Body of pancreas (tissue), 4 donors: Measurements from ENCODE around the gene AREG. TPM values are rescaled to one million over a fixed set of nuclear protein-coding genes. Genes with fewer than 3 reads are reported as not detected.

Experiments used
- ATAC-seq: fragments of 150-250 bp; one replicate; pipeline ENCODE4 v1.9.1; 2016
- DNase-seq, 4 donors: peaks; one replicate each; pipeline ENCODE4 v3.0.0-alpha.2; 2019
- H3K27ac ChIP-seq, 4 donors: fragments of 200-600 bp; sonication (generic); 1 replicate in 3 of 4; 2 replicates in 1 of 4; pipeline versions ENCODE4 v1.5.1 to v1.6.1; 2016 to 2019; ENCODE audit warnings: mild to moderate bottlenecking in 1 of 4, mixed read lengths in 1 of 4, moderate library complexity in 1 of 4
- H3K27me3 ChIP-seq, 2 donors: fragments of 200-600 bp; sonication (generic); one replicate each; pipeline ENCODE4 v1.6.0; 2016; ENCODE audit warnings: mild to moderate bottlenecking in 1 of 2
- H3K36me3 ChIP-seq, 2 donors: fragments of 200-600 bp; sonication (generic); replicated peaks in 1 of 2; 2 replicates each; pipeline ENCODE4 v1.5.1; 2016; ENCODE audit warnings: low read depth in 2 of 2; ENCODE audit not compliant: insufficient read depth in 1 of 2
- H3K4me1 ChIP-seq: fragments of 200-600 bp; sonication (generic); one replicate; pipeline ENCODE4 v1.6.0; 2016
- H3K4me3 ChIP-seq, 2 donors: fragments of 200-600 bp; sonication (generic); 1 replicate in 1 of 2; 2 replicates in 1 of 2; pipeline ENCODE4 v1.5.1; 2016 to 2019
- H3K9me3 ChIP-seq, 3 donors: fragments of 200-600 bp; sonication (generic); 1 replicate in 2 of 3; 2 replicates in 1 of 3; pipeline ENCODE4 v1.5.1; 2016
- POLR2A ChIP-seq, 3 donors: fragments of 450-650 bp; IDR thresholded peaks; one replicate each; pipeline ENCODE4 v1.6.1; 2016; ENCODE audit warnings: antibody characterized with exemption in 3 of 3, mild to moderate bottlenecking in 2 of 3
- WGBS, 2 donors: methylation state at CpG; one replicate each; pipeline ENCODE4 v1.1.5; 2017; 5-methylcytosine and 5-hydroxymethylcytosine counted together
- intact Hi-C: fragments of 100-400 bp; cut with DNase I; formaldehyde crosslinking; loops from one replicate; pipeline ENCODE4 v1.15.1; 2023
- total RNA-seq, 2 donors: library from RNA; depleted of rRNA; stranded (reverse); fragments of >200 nt; gene quantifications; one replicate each; pipeline ENCODE4 v1.1.0, GENCODE V29; 2016
- TF ChIP-seq, protein P1 (sequence below), 7 experiments: fragments of 450-650 bp in 4 of 7; fragments of 200-600 bp in 3 of 7; sonication (generic) in 3 of 7; IDR thresholded peaks; one replicate each; pipeline ENCODE4 v1.5.1; 2016 to 2019; ENCODE audit warnings: antibody characterized with exemption in 7 of 7

Gene AREG
- total RNA-seq, 2 donors from 2014 or later = 4.9 to 5.6 TPM

- WGBS, 2 donors = 91% methylated on average over 5 of the region's 5 CpGs
- Histone ChIP-seq H3K36me3 (no peaks in the 10 kb centered on the region), H3K27ac (no peak overlapping the region), H3K9me3 (no peaks in the 10 kb centered on the region), H3K27me3 (no peaks in the 10 kb centered on the region), H3K4me3 (no peak overlapping the region), H3K4me1 (peaks cover 5% of the 10 kb centered on the region)
- no peak for DNase-seq
- intact Hi-C loops = no loop called here
- TF ChIP-seq POLR2A (IDR thresholded peaks at IDR 0.05) = no peak
- TF ChIP-seq, protein P1, sequence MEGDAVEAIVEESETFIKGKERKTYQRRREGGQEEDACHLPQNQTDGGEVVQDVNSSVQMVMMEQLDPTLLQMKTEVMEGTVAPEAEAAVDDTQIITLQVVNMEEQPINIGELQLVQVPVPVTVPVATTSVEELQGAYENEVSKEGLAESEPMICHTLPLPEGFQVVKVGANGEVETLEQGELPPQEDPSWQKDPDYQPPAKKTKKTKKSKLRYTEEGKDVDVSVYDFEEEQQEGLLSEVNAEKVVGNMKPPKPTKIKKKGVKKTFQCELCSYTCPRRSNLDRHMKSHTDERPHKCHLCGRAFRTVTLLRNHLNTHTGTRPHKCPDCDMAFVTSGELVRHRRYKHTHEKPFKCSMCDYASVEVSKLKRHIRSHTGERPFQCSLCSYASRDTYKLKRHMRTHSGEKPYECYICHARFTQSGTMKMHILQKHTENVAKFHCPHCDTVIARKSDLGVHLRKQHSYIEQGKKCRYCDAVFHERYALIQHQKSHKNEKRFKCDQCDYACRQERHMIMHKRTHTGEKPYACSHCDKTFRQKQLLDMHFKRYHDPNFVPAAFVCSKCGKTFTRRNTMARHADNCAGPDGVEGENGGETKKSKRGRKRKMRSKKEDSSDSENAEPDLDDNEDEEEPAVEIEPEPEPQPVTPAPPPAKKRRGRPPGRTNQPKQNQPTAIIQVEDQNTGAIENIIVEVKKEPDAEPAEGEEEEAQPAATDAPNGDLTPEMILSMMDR (IDR thresholded peaks at IDR 0.05) = no peak
- ATAC-seq = no peak
Measured at GRCh38 chr4:74420863-74421262, 24.1 kb upstream of the AREG start.

DNA sequence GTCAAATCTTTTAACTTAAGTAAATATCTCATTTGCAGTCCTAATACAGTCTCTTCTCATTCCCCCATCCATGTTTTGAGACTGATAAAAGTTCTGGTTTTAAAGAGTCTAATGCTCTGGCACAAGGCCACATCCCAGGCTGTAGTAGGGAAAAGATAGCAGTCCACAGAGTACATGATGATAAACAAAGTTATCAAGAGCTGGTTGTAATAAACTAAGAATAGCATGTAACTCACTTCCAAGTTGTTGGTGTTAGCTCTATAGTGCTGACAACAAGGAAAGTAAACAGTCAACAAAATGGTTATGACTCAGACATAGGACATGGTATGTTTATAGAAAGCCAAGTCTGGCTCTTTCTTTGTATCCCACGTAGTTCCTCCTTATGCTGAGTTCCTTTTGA is 21.8 kb upstream of the AREG start:
- DNase-seq (peak in 3 of 4 donors; percentile 16 to 38 (median 19)), ATAC-seq (peak; percentile 52)
- intact Hi-C loops = no loop called here
- no peak overlapping the region for H3K4me3 ChIP-seq
- 43 to 51% methylated on average over 1 of the region's 1 CpG for WGBS, 2 donors
- no peak overlapping the region for H3K27ac ChIP-seq
- TF ChIP-seq, protein P1 (IDR thresholded peaks at IDR 0.05) = no peak
- no peak for TF ChIP-seq POLR2A (IDR thresholded peaks at IDR 0.05)
- no peaks in the 10 kb centered on the region for H3K27me3 ChIP-seq
- no peaks in the 10 kb centered on the region for H3K36me3 ChIP-seq
- no peaks in the 10 kb centered on the region for H3K9me3 ChIP-seq
- peaks cover 5% of the 10 kb centered on the region for H3K4me1 ChIP-seq

DNA sequence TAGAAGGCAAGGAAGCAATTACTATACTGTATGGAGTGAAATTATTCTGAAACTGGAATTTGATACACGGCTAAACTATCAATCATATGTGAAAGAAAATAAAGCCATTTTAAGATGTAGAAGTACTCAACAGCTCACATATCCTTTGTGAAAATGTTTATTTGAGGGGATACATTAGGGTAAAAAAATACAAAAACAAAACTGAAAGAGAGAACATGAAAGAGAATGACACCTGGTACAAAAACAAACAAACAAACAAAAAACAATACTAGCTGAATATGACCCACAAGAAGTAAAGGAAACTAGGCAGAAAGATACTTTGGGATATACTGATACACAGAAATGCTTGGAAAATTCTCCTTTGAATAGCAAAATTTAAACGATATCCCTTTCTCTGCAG is 20.8 kb upstream of the AREG start:
- ATAC-seq = no peak
- H3K4me3 ChIP-seq = no peak overlapping the region
- H3K4me1 ChIP-seq = peaks cover 5% of the 10 kb centered on the region
- intact Hi-C loops = no loop called here
- H3K36me3 ChIP-seq = no peaks in the 10 kb centered on the region
- H3K27me3 ChIP-seq = no peaks in the 10 kb centered on the region
- DNase-seq = no peak
- TF ChIP-seq POLR2A (IDR thresholded peaks at IDR 0.05) = no peak
- TF ChIP-seq, protein P1 (IDR thresholded peaks at IDR 0.05) = no peak
- no peaks in the 10 kb centered on the region for H3K9me3 ChIP-seq
- whole genome bisulfite sequencing, 2 donors = 93% methylated on average over 2 of the region's 2 CpGs
- H3K27ac ChIP-seq = no peak overlapping the region

DNA sequence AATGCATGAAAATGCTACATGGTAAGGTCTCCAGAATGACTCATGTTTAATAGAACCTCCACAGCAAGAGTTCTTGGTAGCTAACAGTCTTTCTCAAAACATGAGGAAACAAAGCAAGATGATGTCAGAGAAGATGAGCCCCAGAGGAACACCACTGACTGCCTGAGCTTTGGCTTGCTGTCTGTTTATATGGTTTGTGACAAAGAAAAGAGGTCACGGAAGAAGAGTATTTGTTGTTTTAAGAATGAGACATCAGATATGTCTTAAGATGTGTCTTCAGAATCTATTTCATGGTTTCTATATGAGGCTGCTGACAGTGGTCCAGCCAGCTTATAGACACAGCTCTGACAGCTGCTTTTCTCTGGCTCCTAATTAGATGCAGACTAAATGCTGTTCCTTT is 18.8 kb upstream of the AREG start:
- no peak for TF ChIP-seq POLR2A (IDR thresholded peaks at IDR 0.05)
- no peak overlapping the region for H3K4me3 ChIP-seq
- WGBS, 2 donors = 83% methylated on average over 1 of the region's 1 CpG
- ATAC-seq (no peak), DNase-seq (no peak)
- no peaks in the 10 kb centered on the region for H3K9me3 ChIP-seq
- H3K27me3 ChIP-seq = no peaks in the 10 kb centered on the region
- no peak overlapping the region for H3K27ac ChIP-seq
- intact Hi-C loops = no loop called here
- peaks cover 5% of the 10 kb centered on the region for H3K4me1 ChIP-seq
- no peaks in the 10 kb centered on the region for H3K36me3 ChIP-seq

- Histone ChIP-seq H3K4me1 (peaks cover 1% of the 10 kb centered on the region), H3K27me3 (no peaks in the 10 kb centered on the region), H3K36me3 (no peaks in the 10 kb centered on the region), H3K4me3 (no peak overlapping the region), H3K27ac (no peak overlapping the region), H3K9me3 (no peaks in the 10 kb centered on the region)
- intact Hi-C loops = no loop called here
- no peak for TF ChIP-seq POLR2A (IDR thresholded peaks at IDR 0.05)
- TF ChIP-seq, protein P1 (IDR thresholded peaks at IDR 0.05) = no peak
- ATAC-seq (no peak), DNase-seq (no peak)
Measured at GRCh38 chr4:74428276-74428675, 16.7 kb upstream of the AREG start.
